ENCODE results near the gene TEX264.

Gene TEX264

GRCh38 chr3:51703068-51703760, 32.2 kb downstream of the TEX264 start:
- no peak for DNase-seq (ENCODE audit: extremely low read depth, insufficient read length)
- no peak for TF ChIP-seq CTCF (IDR thresholded peaks at IDR 0.05; ENCODE audit: insufficient read depth, low read length, poor library complexity, severe bottlenecking)
- H3K27me3 ChIP-seq (replicated peaks; ENCODE audit: control insufficient read depth, insufficient read depth, low read length): no peaks in the 10 kb centered on the region
- peaks cover 22% of the 10 kb centered on the region for H3K36me3 ChIP-seq (ENCODE audit: control insufficient read depth, insufficient read depth, low read length)
- H3K4me3 ChIP-seq (replicated peaks; ENCODE audit: low read depth, low read length): no peak overlapping the region

GRCh38 chr3:51703761-51704510, 32.9 kb downstream of the TEX264 start:
- Histone ChIP-seq H3K27me3 (replicated peaks; ENCODE audit: control insufficient read depth, insufficient read depth, low read length) (no peaks in the 10 kb centered on the region), H3K4me3 (replicated peaks; ENCODE audit: low read depth, low read length) (no peak overlapping the region), H3K36me3 (ENCODE audit: control insufficient read depth, insufficient read depth, low read length) (peaks cover 22% of the 10 kb centered on the region)
- no peak for DNase-seq (ENCODE audit: extremely low read depth, insufficient read length)
- no peak for TF ChIP-seq CTCF (IDR thresholded peaks at IDR 0.05; ENCODE audit: insufficient read depth, low read length, poor library complexity, severe bottlenecking)

- DNase-seq (ENCODE audit: extremely low read depth, insufficient read length): no peak
- no peak overlapping the region for H3K4me3 ChIP-seq (replicated peaks; ENCODE audit: low read depth, low read length)
Measured at GRCh38 chr3:51704511-51704950, 33.5 kb downstream of the TEX264 start.

GRCh38 chr3:51705276-51706020, 34.4 kb downstream of the TEX264 start:
- Histone ChIP-seq H3K36me3 (ENCODE audit: control insufficient read depth, insufficient read depth, low read length) (peaks cover 12% of the 10 kb centered on the region), H3K27me3 (replicated peaks; ENCODE audit: control insufficient read depth, insufficient read depth, low read length) (no peaks in the 10 kb centered on the region), H3K4me3 (replicated peaks; ENCODE audit: low read depth, low read length) (no peak overlapping the region)
- DNase-seq (ENCODE audit: extremely low read depth, insufficient read length): no peak
- no peak for TF ChIP-seq CTCF (IDR thresholded peaks at IDR 0.05; ENCODE audit: insufficient read depth, low read length, poor library complexity, severe bottlenecking)

More at GRCh38 chr3:51704511-51704950, 33.5 kb downstream of the TEX264 start:
- TF ChIP-seq CTCF (IDR thresholded peaks at IDR 0.05; ENCODE audit: insufficient read depth, low read length, poor library complexity, severe bottlenecking): no peak
- H3K36me3 ChIP-seq (ENCODE audit: control insufficient read depth, insufficient read depth, low read length): peaks cover 18% of the 10 kb centered on the region
- H3K27me3 ChIP-seq (replicated peaks; ENCODE audit: control insufficient read depth, insufficient read depth, low read length): no peaks in the 10 kb centered on the region

GRCh38 chr3:51706021-51706485, 35.0 kb downstream of the TEX264 start:
- no peak for DNase-seq (ENCODE audit: extremely low read depth, insufficient read length)
- no peaks in the 10 kb centered on the region for H3K27me3 ChIP-seq (replicated peaks; ENCODE audit: control insufficient read depth, insufficient read depth, low read length)
- H3K4me3 ChIP-seq (replicated peaks; ENCODE audit: low read depth, low read length): no peak overlapping the region
- no peak for TF ChIP-seq CTCF (IDR thresholded peaks at IDR 0.05; ENCODE audit: insufficient read depth, low read length, poor library complexity, severe bottlenecking)
- peaks cover 12% of the 10 kb centered on the region for H3K36me3 ChIP-seq (ENCODE audit: control insufficient read depth, insufficient read depth, low read length)

Measured in GM06990 (cell line).